ENCODE measurements around the gene KCNJ6. TPM values are rescaled to one million over a fixed set of nuclear protein-coding genes. Genes with fewer than 3 reads are reported as not detected.

Gene KCNJ6
- total RNA-seq, 1 experiment from 2014 or later = not detected

- H3K27me3 ChIP-seq (replicated peaks; ENCODE audit: insufficient read depth, low read depth, low read length, poor library complexity) = peaks cover 38% of the 10 kb centered on the region
- POLR2A ChIA-PET (ENCODE audit: low non-redundant PET) = no interaction called here
- intact Hi-C loops (cut with micrococcal nuclease; ENCODE audit: unreplicated experiment) = no loop called here
- BruUV-seq (replicated peaks) = no TSS peak
- H3K36me3 ChIP-seq (ENCODE audit: insufficient read depth, low read length, poor library complexity, severe bottlenecking) = no peaks in the 10 kb centered on the region
- H3K27ac ChIP-seq (ENCODE audit: low read depth, low read length, poor library complexity, severe bottlenecking) = no peak overlapping the region
- TF ChIP-seq, protein P1, sequence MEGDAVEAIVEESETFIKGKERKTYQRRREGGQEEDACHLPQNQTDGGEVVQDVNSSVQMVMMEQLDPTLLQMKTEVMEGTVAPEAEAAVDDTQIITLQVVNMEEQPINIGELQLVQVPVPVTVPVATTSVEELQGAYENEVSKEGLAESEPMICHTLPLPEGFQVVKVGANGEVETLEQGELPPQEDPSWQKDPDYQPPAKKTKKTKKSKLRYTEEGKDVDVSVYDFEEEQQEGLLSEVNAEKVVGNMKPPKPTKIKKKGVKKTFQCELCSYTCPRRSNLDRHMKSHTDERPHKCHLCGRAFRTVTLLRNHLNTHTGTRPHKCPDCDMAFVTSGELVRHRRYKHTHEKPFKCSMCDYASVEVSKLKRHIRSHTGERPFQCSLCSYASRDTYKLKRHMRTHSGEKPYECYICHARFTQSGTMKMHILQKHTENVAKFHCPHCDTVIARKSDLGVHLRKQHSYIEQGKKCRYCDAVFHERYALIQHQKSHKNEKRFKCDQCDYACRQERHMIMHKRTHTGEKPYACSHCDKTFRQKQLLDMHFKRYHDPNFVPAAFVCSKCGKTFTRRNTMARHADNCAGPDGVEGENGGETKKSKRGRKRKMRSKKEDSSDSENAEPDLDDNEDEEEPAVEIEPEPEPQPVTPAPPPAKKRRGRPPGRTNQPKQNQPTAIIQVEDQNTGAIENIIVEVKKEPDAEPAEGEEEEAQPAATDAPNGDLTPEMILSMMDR (conservative IDR thresholded peaks at IDR 0.05; ENCODE audit: low read depth, low read length) = no peak
- no peak for TF ChIP-seq EZH2 (IDR thresholded peaks at IDR 0.05; ENCODE audit: borderline replicate concordance, low read depth, low read length, poor library complexity, severe bottlenecking)
- H3K4me1 ChIP-seq (ENCODE audit: insufficient read depth, low read length, poor library complexity, severe bottlenecking) = no peaks in the 10 kb centered on the region
- no peaks in the 10 kb centered on the region for H3K9me3 ChIP-seq (ENCODE audit: low read depth, low read length, poor library complexity, severe bottlenecking)
- CTCF ChIA-PET = no interaction called here
- no peak overlapping the region for H3K4me3 ChIP-seq (ENCODE audit: low read depth, low read length, poor library complexity, severe bottlenecking)
- DNase-seq (ENCODE audit: low spot score) = no peak
These were observed 38.2 kb downstream of the KCNJ6 start for GRCh38 chr21:37877888-37878684.

GRCh38 chr21:37877171-37877570, 39.1 kb downstream of the KCNJ6 start:
- Histone ChIP-seq H3K4me1 (ENCODE audit: insufficient read depth, low read length, poor library complexity, severe bottlenecking) (no peaks in the 10 kb centered on the region), H3K9me3 (ENCODE audit: low read depth, low read length, poor library complexity, severe bottlenecking) (no peaks in the 10 kb centered on the region), H3K4me3 (ENCODE audit: low read depth, low read length, poor library complexity, severe bottlenecking) (no peak overlapping the region), H3K27ac (ENCODE audit: low read depth, low read length, poor library complexity, severe bottlenecking) (no peak overlapping the region), H3K27me3 (replicated peaks; ENCODE audit: insufficient read depth, low read depth, low read length, poor library complexity) (peaks cover 41% of the 10 kb centered on the region), H3K36me3 (ENCODE audit: insufficient read depth, low read length, poor library complexity, severe bottlenecking) (no peaks in the 10 kb centered on the region)
- POLR2A ChIA-PET (ENCODE audit: low non-redundant PET) = no interaction called here
- intact Hi-C loops (cut with micrococcal nuclease; ENCODE audit: unreplicated experiment) = no loop called here
- TF ChIP-seq, protein P1 (conservative IDR thresholded peaks at IDR 0.05; ENCODE audit: low read depth, low read length) = no peak
- TF ChIP-seq EZH2 (IDR thresholded peaks at IDR 0.05; ENCODE audit: borderline replicate concordance, low read depth, low read length, poor library complexity, severe bottlenecking) = no peak
- no TSS peak for BruUV-seq (replicated peaks)
- DNase-seq (ENCODE audit: low spot score) = no peak
- CTCF ChIA-PET = no interaction called here

- DNase-seq (ENCODE audit: low spot score) = no peak
- TF ChIP-seq, protein P1 (conservative IDR thresholded peaks at IDR 0.05; ENCODE audit: low read depth, low read length) = no peak
- no peak for TF ChIP-seq EZH2 (IDR thresholded peaks at IDR 0.05; ENCODE audit: borderline replicate concordance, low read depth, low read length, poor library complexity, severe bottlenecking)
- no peaks in the 10 kb centered on the region for H3K36me3 ChIP-seq (ENCODE audit: insufficient read depth, low read length, poor library complexity, severe bottlenecking)
- H3K27ac ChIP-seq (ENCODE audit: low read depth, low read length, poor library complexity, severe bottlenecking) = no peak overlapping the region
- H3K9me3 ChIP-seq (ENCODE audit: low read depth, low read length, poor library complexity, severe bottlenecking) = no peaks in the 10 kb centered on the region
- no TSS peak for BruUV-seq (replicated peaks)
- H3K4me3 ChIP-seq (ENCODE audit: low read depth, low read length, poor library complexity, severe bottlenecking) = no peak overlapping the region
- peaks cover 46% of the 10 kb centered on the region for H3K27me3 ChIP-seq (replicated peaks; ENCODE audit: insufficient read depth, low read depth, low read length, poor library complexity)
- H3K4me1 ChIP-seq (ENCODE audit: insufficient read depth, low read length, poor library complexity, severe bottlenecking) = no peaks in the 10 kb centered on the region
- ChIA-PET CTCF (no interaction called here), POLR2A (ENCODE audit: low non-redundant PET) (no interaction called here)
- intact Hi-C loops (cut with micrococcal nuclease; ENCODE audit: unreplicated experiment) = no loop called here
These were observed 39.7 kb downstream of the KCNJ6 start for GRCh38 chr21:37876561-37876960.

Data from A673 (cell line).